ENCODE results near the gene FBXO38. TPM values are rescaled to one million over a fixed set of nuclear protein-coding genes. Genes with fewer than 3 reads are reported as not detected.

Gene FBXO38
- total RNA-seq, 1 donor from 2014 or later, result 26.1 TPM

DNA sequence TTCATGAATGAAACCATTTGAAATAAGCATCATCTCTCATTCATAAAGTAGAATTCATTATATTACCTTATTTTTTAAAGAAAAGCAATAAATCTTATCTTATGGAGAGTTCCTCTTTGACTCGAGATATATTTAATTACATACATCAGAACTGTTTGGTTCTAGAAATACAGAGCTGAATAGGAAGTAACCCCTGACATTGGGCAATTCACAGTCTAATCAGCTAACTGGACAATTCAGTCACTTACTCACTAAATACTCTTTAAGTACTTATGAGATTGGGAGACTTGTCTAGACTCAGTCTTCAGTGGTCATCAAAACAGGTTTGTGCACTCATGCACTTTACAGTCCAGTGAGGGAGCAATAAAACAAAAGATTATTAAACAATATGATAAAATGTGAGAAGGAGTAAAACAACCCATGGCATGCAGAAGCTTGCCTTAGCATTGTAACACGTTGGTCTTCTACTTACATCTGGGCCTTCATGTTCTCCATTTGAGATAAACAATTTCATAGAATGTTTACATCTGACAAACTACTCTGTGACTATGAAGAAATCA lies 11.5 kb upstream of the FBXO38 start:
- H3K4me3 ChIP-seq (ENCODE audit: low read depth, low read length), result no peak overlapping the region
- no peak for DNase-seq (ENCODE audit: low read depth)
- TF ChIP-seq, protein P1, sequence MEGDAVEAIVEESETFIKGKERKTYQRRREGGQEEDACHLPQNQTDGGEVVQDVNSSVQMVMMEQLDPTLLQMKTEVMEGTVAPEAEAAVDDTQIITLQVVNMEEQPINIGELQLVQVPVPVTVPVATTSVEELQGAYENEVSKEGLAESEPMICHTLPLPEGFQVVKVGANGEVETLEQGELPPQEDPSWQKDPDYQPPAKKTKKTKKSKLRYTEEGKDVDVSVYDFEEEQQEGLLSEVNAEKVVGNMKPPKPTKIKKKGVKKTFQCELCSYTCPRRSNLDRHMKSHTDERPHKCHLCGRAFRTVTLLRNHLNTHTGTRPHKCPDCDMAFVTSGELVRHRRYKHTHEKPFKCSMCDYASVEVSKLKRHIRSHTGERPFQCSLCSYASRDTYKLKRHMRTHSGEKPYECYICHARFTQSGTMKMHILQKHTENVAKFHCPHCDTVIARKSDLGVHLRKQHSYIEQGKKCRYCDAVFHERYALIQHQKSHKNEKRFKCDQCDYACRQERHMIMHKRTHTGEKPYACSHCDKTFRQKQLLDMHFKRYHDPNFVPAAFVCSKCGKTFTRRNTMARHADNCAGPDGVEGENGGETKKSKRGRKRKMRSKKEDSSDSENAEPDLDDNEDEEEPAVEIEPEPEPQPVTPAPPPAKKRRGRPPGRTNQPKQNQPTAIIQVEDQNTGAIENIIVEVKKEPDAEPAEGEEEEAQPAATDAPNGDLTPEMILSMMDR (conservative IDR thresholded peaks at IDR 0.05; ENCODE audit: low read depth, low read length), result no peak

DNA sequence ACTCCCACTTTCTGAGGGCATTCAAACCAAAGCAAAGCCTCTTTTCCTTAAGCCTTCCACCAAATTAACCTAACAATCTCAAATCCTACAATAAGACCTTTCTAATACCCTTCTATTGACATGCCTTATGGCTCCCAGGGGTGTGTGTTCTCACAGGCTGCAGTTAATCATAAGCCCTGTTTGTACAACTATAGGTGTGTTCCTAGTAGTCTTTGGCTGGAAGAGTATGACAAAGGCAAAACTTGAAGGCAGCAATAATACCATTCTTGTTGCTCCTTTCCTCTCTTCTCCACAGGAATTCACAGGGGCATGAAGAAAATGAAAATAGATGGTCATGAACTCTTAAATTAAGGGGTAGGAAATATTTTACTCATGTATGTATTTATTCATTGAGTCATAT lies 10.9 kb upstream of the FBXO38 start:
- no peak overlapping the region for H3K4me3 ChIP-seq (ENCODE audit: low read depth, low read length)
- TF ChIP-seq, protein P1 (conservative IDR thresholded peaks at IDR 0.05; ENCODE audit: low read depth, low read length), result no peak
- no peak for DNase-seq (ENCODE audit: low read depth)

DNA sequence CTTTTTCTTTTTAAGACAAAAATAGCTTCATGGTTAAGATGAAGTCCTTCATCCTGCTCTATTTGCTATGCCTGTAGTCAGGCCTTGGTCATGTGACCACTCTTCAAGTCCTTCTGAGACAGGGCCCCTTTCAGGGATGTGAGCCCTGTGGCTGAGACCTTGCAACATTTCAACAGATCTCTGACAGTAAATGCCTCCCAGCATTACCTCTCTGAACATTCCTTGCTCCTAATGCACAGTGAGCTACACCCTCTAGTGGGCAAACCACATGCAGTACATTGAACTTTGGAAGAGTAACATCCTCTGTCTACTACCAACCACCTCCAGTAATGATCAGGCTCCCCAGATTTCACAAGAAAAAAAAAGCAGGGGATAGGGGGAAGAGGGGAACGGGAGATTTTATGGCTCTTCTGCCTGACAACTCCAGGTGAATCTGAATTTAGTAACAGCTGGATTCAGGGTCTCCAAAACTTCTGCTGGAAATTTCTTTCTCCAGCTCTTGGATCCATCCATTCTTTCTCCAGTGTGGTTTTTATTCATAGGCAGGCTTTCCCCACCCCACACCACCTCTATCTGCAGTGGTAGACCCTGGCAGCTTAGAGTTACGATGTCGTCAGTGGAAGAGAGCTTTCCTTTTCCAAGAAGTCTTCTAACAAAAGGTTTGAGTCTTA lies 8.9 kb upstream of the FBXO38 start:
- DNase-seq (ENCODE audit: low read depth), result peak; percentile 35
- H3K4me3 ChIP-seq (ENCODE audit: low read depth, low read length), result no peak overlapping the region
- TF ChIP-seq, protein P1 (conservative IDR thresholded peaks at IDR 0.05; ENCODE audit: low read depth, low read length), result peak; percentile 96

DNA sequence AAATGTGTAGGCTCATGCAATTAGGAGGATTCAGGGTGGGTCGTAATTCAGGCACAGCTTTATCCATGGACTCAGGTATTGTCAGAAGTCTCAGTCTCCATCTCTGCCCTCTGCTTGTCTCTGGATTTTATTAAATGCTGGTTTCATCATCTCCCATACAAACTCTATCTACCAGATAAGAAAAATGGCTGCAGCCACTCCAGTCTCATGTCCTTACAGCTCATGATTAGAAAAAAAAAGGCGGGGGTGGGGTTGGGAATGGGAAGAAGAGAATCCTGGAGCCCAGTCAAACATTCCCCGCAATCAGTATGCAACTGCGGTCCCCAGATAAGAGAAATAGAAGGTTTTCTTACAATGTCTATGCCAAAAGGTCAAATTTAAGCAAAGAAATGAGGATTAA lies 7.6 kb upstream of the FBXO38 start:
- no peak for DNase-seq (ENCODE audit: low read depth)
- TF ChIP-seq, protein P1 (conservative IDR thresholded peaks at IDR 0.05; ENCODE audit: low read depth, low read length), result no peak
- H3K4me3 ChIP-seq (ENCODE audit: low read depth, low read length), result no peak overlapping the region

DNA sequence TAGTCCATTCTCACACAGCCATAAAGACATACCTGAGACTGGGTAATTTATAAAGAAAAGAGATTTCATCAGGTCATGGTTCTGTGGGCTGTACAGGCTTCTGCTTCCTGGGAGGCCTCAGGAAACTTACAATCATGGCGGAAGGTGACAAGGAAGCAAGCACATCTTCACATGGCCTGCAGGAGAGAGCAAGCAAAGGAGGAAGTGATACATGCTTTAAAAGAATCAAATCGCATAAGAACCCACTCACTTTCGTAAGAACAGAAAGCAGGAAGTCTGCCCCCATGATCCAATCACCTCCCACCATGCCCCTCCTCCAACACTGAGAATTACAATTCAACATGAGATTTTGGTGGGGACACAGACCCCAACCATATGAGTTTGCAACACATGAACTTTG lies 5.1 kb upstream of the FBXO38 start:
- TF ChIP-seq, protein P1 (conservative IDR thresholded peaks at IDR 0.05; ENCODE audit: low read depth, low read length), result no peak
- DNase-seq (ENCODE audit: low read depth), result no peak
- no peak overlapping the region for H3K4me3 ChIP-seq (ENCODE audit: low read depth, low read length)

DNA sequence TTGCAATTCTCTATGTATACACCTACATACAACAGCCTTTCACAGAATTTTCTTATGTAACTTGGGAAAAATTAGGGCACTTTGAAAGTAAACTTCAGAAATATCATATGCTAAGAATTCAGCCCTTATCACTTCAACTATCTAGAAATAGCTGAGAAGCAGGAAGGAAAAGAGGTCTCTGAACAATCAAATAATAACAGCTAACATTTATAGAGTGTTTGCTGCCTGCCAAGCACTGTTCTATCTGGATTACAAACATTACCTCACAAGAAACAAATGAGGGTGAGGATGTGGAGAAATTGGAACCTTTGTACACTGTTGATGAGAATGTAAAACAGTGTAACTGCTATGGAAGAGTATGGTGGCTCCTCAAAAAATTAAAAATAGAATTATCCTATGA lies 4.4 kb upstream of the FBXO38 start:
- TF ChIP-seq, protein P1 (conservative IDR thresholded peaks at IDR 0.05; ENCODE audit: low read depth, low read length), result no peak
- H3K4me3 ChIP-seq (ENCODE audit: low read depth, low read length), result no peak overlapping the region
- DNase-seq (ENCODE audit: low read depth), result no peak

DNA sequence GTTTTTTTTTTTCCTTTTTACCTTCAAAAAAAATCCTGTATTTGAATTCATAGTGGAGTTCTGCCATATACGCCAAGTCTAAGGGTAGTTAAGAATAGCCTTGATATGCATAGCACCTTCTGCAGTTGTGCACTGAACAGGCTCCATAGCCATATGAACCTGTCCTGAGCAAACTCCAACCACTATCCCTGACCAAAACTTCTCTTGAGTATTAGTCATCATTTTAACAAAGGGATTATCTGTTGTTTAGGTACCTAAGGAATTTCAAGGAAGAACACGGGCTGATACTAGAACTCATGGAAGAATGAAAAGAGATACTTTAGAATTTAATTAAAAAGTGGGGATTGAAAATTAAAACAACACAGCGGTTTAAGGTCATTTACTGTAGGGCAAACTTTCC lies 1.9 kb upstream of the FBXO38 start:
- no peak overlapping the region for H3K4me3 ChIP-seq (ENCODE audit: low read depth, low read length)
- DNase-seq (ENCODE audit: low read depth), result no peak
- TF ChIP-seq, protein P1 (conservative IDR thresholded peaks at IDR 0.05; ENCODE audit: low read depth, low read length), result no peak
